GM23338 (cell line): Measurements from ENCODE around the gene CHD2. TPM values are rescaled to one million over a fixed set of nuclear protein-coding genes. Genes with fewer than 3 reads are reported as not detected.
A peak's percentile ranks its signal among the peaks of the same experiment; 100 is the strongest.
"Not testable (repeated sequence)": the region's sequence is repeated elsewhere in the genome, so short reads cannot be mapped to it uniquely, and the experiment has no call there.

Experiments
- ATAC-seq: fragments of 200-7000 bp; cut with Tn5 transposase; 3 replicates; pipeline ENCODE4 v1.9.1; 2020
- DNase-seq: peaks from one replicate; pipeline ENCODE4 v3.0.0-alpha.2; 2015; ENCODE audit warnings: low spot score
- H2AFZ ChIP-seq: fragments of 200-600 bp; sonication (generic); 2 replicates; pipeline ENCODE4 v1.8.0; 2016; ENCODE audit warnings: antibody characterized with exemption, mild to moderate bottlenecking, moderate library complexity
- H3F3A ChIP-seq: fragments of 200-600 bp; sonication (generic); replicated peaks from 2 replicates; pipeline ENCODE4 v1.8.0; 2017; ENCODE audit warnings: antibody characterized with exemption, mixed run types, low read depth
- H3K27ac ChIP-seq: fragments of 200-600 bp; sonication (generic); 2 replicates; pipeline ENCODE4 v1.6.1; 2016; ENCODE audit warnings: low read depth
- H3K27me3 ChIP-seq: fragments of 200-600 bp; sonication (generic); 2 replicates; pipeline ENCODE4 v1.8.0; 2016; ENCODE audit warnings: mild to moderate bottlenecking, mixed run types, moderate library complexity; ENCODE audit not compliant: insufficient read depth
- H3K36me3 ChIP-seq: fragments of 200-600 bp; sonication (generic); 2 replicates; pipeline ENCODE4 v1.8.0; 2016; ENCODE audit warnings: mild to moderate bottlenecking; ENCODE audit not compliant: insufficient read depth
- H3K4me1 ChIP-seq: fragments of 200-600 bp; sonication (generic); 2 replicates; pipeline ENCODE4 v1.8.0; 2016; ENCODE audit warnings: mild to moderate bottlenecking, moderate library complexity; ENCODE audit not compliant: insufficient read depth
- H3K4me2 ChIP-seq: fragments of 200-600 bp; sonication (generic); 2 replicates; pipeline ENCODE4 v1.7.1; 2017; ENCODE audit warnings: mixed run types
- H3K4me3 ChIP-seq: fragments of 200-600 bp; sonication (generic); 2 replicates; pipeline ENCODE4 v1.6.1; 2016; ENCODE audit warnings: mixed run types
- H3K79me2 ChIP-seq: fragments of 200-600 bp; sonication (generic); replicated peaks from 2 replicates; pipeline ENCODE4 v1.8.0; 2017; ENCODE audit warnings: mild to moderate bottlenecking; ENCODE audit not compliant: insufficient read depth
- H3K9me2 ChIP-seq: fragments of 200-600 bp; sonication (generic); 2 replicates; pipeline ENCODE4 v1.8.0; 2017; ENCODE audit not compliant: insufficient read depth
- H4K20me1 ChIP-seq: fragments of 200-600 bp; sonication (generic); replicated peaks from 2 replicates; pipeline ENCODE4 v1.8.0; 2017; ENCODE audit warnings: mild to moderate bottlenecking; ENCODE audit not compliant: insufficient read depth
- H3K27ac Mint-ChIP-seq: 2 replicates; pipeline ENCODE4 v1.8.0; 2020; ENCODE audit warnings: inconsistent platforms, mild to moderate bottlenecking, moderate library complexity, mixed read lengths
- H3K27me3 Mint-ChIP-seq: 3 replicates; pipeline ENCODE4 v1.8.0; 2022; ENCODE audit warnings: low read depth, mild to moderate bottlenecking, moderate library complexity, mixed read lengths, inconsistent platforms; ENCODE audit not compliant: insufficient read depth, poor library complexity
- H3K36me3 Mint-ChIP-seq: 3 replicates; pipeline ENCODE4 v1.8.0; 2021; ENCODE audit warnings: low read depth, mild to moderate bottlenecking, inconsistent platforms, moderate library complexity, mixed read lengths
- H3K4me1 Mint-ChIP-seq: 3 replicates; pipeline ENCODE4 v1.8.0; 2020; ENCODE audit warnings: mild to moderate bottlenecking, inconsistent platforms, mixed read lengths
- H3K4me3 Mint-ChIP-seq: 3 replicates; pipeline ENCODE4 v1.8.0; 2021; ENCODE audit warnings: moderate library complexity, mild to moderate bottlenecking, inconsistent platforms, mixed read lengths
- H3K9me3 Mint-ChIP-seq: 3 replicates; pipeline ENCODE4 v1.8.0; 2020; ENCODE audit warnings: moderate library complexity, mild to moderate bottlenecking, inconsistent platforms, mixed read lengths
- EZH2phosphoT487 ChIP-seq: fragments of 200-600 bp; sonication (generic); IDR thresholded peaks from one replicate; pipeline ENCODE4 v1.8.1; 2018; ENCODE audit warnings: antibody characterized with exemption; ENCODE audit not compliant: unreplicated experiment
- POLR2AphosphoS5 ChIP-seq: IDR thresholded peaks from 2 replicates; pipeline ENCODE4 v1.6.1; 2016; ENCODE audit warnings: antibody characterized with exemption, low read depth
- STAT1 ChIP-seq: IDR thresholded peaks from one replicate; pipeline ENCODE4 v1.6.1; 2016; ENCODE audit warnings: antibody characterized with exemption; ENCODE audit not compliant: unreplicated experiment
- polyA plus RNA-seq: library from polyadenylated mRNA; unstranded; fragments of >200 nt; fragmentation: Nextera tagmentation; extraction: Ambion mirVana; gene quantifications from 2 replicates; pipeline ENCODE4 v1.2.1, GENCODE V29; 2016
- total RNA-seq: library from RNA; depleted of rRNA; stranded (reverse); fragments of >200 nt; shearing (Covaris generic); gene quantifications from 2 replicates; pipeline ENCODE4 v1.2.3, GENCODE V29; 2014
- TF ChIP-seq, protein P1 (sequence below), 2 experiments: fragments of 200-600 bp in 1 of 2; sonication (generic) in 1 of 2; conservative IDR thresholded peaks; 2 replicates each; pipeline versions ENCODE4 v1.5.1 to v1.6.1; 2016 to 2017; ENCODE audit warnings: antibody characterized with exemption in 2 of 2, low read depth in 2 of 2, mild to moderate bottlenecking in 2 of 2, moderate library complexity in 1 of 2
- TF ChIP-seq, protein P2 (sequence below): IDR thresholded peaks from 2 replicates; pipeline ENCODE4 v1.6.1; 2016; ENCODE audit warnings: antibody characterized with exemption

Gene CHD2
- total and polyA plus RNA-seq, 2 experiments from 2014 or later = 119 to 130 TPM

DNA sequence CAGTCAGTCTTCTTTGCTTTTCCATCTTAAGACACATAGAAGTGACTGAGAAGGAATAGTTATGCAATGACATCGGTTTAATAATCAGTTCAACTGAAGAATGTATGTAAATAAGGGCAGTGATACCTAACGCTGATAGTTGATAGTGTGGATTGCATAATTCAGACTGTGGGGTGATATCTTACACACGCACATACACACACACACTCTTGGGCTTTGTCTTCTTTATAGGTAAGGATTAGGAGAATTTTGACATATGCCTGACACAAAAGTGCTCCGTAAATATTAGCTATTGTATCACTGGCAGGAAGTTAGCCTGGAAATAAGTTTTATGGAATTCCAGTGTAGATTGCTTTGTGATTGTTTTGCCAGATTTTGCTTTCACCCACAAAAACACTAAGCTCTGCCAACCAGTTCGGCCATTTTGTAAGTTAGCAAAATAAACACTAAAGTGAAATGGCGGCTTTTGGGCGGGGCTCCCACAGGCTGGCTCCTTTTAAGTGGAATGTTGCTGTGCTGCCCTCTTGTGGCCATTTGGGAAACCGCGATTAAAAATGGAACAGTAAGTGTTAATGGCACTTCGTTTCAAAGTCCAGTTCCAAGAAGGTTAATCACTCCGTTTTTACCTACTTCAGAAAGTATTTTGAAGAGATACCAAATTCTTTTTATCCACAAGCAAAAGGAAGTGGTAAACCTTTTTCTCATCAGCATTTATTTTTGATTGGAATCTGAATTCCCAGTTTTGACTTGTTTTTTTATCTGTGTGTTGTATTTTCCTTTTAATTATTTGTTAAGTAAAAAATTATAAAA, 17.7 kb downstream of the CHD2 start:
- no peaks in the 10 kb centered on the region for H3K36me3 ChIP-seq
- H3K27me3 ChIP-seq = no peaks in the 10 kb centered on the region
- peaks cover 52% of the 10 kb centered on the region for H3K4me1 ChIP-seq
- Mint-ChIP-seq H3K9me3 (no peaks in the 10 kb centered on the region), H3K4me3 (no peak overlapping the region), H3K4me1 (peaks cover 74% of the 10 kb centered on the region), H3K36me3 (peaks cover 21% of the 10 kb centered on the region; the same call in 2 of the 3 replicates), H3K27me3 (peaks cover 13% of the 10 kb centered on the region), H3K27ac (peak overlapping the region; percentile 96)
- H3K27ac ChIP-seq = peak overlapping the region; percentile 76
- ATAC-seq (peak; percentile 19), DNase-seq (peak; percentile 98)
- H3K4me2 ChIP-seq = no peak overlapping the region
- peaks cover 40% of the 10 kb centered on the region for H4K20me1 ChIP-seq
- H3F3A ChIP-seq = no peaks in the 10 kb centered on the region; the same call in 1 of the 2 replicates
- no peak for TF ChIP-seq EZH2phosphoT487
- TF ChIP-seq, protein P1, sequence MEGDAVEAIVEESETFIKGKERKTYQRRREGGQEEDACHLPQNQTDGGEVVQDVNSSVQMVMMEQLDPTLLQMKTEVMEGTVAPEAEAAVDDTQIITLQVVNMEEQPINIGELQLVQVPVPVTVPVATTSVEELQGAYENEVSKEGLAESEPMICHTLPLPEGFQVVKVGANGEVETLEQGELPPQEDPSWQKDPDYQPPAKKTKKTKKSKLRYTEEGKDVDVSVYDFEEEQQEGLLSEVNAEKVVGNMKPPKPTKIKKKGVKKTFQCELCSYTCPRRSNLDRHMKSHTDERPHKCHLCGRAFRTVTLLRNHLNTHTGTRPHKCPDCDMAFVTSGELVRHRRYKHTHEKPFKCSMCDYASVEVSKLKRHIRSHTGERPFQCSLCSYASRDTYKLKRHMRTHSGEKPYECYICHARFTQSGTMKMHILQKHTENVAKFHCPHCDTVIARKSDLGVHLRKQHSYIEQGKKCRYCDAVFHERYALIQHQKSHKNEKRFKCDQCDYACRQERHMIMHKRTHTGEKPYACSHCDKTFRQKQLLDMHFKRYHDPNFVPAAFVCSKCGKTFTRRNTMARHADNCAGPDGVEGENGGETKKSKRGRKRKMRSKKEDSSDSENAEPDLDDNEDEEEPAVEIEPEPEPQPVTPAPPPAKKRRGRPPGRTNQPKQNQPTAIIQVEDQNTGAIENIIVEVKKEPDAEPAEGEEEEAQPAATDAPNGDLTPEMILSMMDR (conservative IDR thresholded peaks at IDR 0.05; ENCODE audit: low read depth in 2 of 2) = peak; percentile 90 to 98
- peaks cover 87% of the 10 kb centered on the region for H3K79me2 ChIP-seq
- no peaks in the 10 kb centered on the region for H3K9me2 ChIP-seq
- no peak overlapping the region for H3K4me3 ChIP-seq
- H2AFZ ChIP-seq = no peak overlapping the region

DNA sequence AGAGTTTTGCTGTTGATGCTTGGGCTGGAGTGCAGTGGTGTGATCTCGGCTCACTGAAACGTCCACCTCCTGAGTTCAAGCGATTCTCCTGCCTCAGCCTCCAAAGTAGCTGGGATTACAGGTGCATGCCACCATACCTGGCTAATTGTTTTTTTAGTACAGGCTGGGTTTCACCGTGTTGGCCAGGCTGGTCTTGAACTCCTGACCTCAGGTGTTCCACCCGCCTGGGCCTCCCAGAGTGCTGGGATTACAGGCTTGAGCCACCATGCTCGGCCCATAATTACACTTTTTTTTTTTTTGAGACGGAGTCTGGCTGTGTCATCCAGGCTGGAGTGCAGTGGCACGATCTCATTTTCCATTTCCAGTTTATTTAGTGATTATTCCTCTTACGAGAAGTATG, 18.8 kb downstream of the CHD2 start:
- not testable (repeated sequence) for H2AFZ ChIP-seq, H3K4me3 Mint-ChIP-seq, H3K27ac Mint-ChIP-seq, H3K27ac ChIP-seq, DNase-seq, H3K27me3 ChIP-seq, H3F3A ChIP-seq, H3K4me2 ChIP-seq, H3K27me3 Mint-ChIP-seq, H3K9me3 Mint-ChIP-seq, H3K4me3 ChIP-seq, H3K9me2 ChIP-seq, H3K36me3 ChIP-seq, ATAC-seq
- H4K20me1 ChIP-seq = peaks cover 34% of the 10 kb centered on the region
- peaks cover 87% of the 10 kb centered on the region for H3K79me2 ChIP-seq
- H3K4me1 ChIP-seq = peaks cover 58% of the 10 kb centered on the region
- peaks cover 70% of the 10 kb centered on the region for H3K4me1 Mint-ChIP-seq
- H3K36me3 Mint-ChIP-seq = peaks cover 30% of the 10 kb centered on the region

DNA sequence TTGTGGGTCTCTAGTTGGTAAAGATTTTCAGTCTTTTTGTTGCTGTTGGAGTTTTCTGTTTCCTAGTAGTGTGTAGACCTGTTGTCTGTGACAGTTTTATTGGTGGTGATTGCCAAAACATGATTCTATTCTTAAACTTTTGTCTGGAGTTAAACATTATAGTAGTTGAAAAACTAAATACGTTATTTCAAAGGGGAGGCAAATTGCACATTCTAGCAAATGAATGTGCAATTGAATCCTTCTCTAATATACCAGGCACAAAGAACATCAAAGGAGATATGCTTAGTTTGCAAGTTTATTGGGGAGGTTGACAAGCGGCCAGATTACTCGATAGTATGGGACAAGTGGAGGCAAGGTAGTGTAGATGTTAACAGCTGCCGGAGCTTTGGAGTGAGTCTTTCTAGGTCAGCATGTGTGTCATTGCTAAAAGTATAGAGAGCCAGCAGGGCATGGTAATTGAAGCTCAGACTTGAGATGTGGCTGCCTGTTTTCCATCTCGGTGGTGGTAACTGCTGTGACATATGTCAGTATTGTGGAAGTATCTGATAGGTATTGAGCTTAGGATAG, 20.6 kb downstream of the CHD2 start:
- no peak for DNase-seq
- peaks cover 91% of the 10 kb centered on the region for H3K79me2 ChIP-seq
- peaks cover 34% of the 10 kb centered on the region for H4K20me1 ChIP-seq
- ATAC-seq = no peak
- H3K4me2 ChIP-seq = peak overlapping the region; percentile 39; the same call in 1 of the 2 replicates
- H3K4me1 Mint-ChIP-seq = peaks cover 57% of the 10 kb centered on the region
- H2AFZ ChIP-seq = no peak overlapping the region
- H3K4me3 Mint-ChIP-seq = no peak overlapping the region
- H3K27ac Mint-ChIP-seq = 0 out of 2 replicates have a peak overlapping the region, but pooled peaks have one; percentile 41
- no peaks in the 10 kb centered on the region for H3F3A ChIP-seq
- H3K36me3 Mint-ChIP-seq = peaks cover 44% of the 10 kb centered on the region
- no peaks in the 10 kb centered on the region for H3K9me2 ChIP-seq
- H3K27me3 Mint-ChIP-seq = peaks cover 9% of the 10 kb centered on the region
- peaks cover 19% of the 10 kb centered on the region for H3K36me3 ChIP-seq
- H3K4me1 ChIP-seq = peaks cover 45% of the 10 kb centered on the region
- 0 out of 2 replicates have a peak overlapping the region, but pooled peaks have one; percentile 4 for H3K27ac ChIP-seq
- no peaks in the 10 kb centered on the region for H3K27me3 ChIP-seq
- no peaks in the 10 kb centered on the region for H3K9me3 Mint-ChIP-seq
- no peak overlapping the region for H3K4me3 ChIP-seq
- TF ChIP-seq STAT1 (no peak), POLR2AphosphoS5 (no peak)
- TF ChIP-seq, protein P2, sequence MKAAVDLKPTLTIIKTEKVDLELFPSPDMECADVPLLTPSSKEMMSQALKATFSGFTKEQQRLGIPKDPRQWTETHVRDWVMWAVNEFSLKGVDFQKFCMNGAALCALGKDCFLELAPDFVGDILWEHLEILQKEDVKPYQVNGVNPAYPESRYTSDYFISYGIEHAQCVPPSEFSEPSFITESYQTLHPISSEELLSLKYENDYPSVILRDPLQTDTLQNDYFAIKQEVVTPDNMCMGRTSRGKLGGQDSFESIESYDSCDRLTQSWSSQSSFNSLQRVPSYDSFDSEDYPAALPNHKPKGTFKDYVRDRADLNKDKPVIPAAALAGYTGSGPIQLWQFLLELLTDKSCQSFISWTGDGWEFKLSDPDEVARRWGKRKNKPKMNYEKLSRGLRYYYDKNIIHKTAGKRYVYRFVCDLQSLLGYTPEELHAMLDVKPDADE = no peak
